Tibial nerve (tissue), 4 donors: Measurements from ENCODE around the gene AQP12B. TPM values are rescaled to one million over a fixed set of nuclear protein-coding genes. Genes with fewer than 3 reads are reported as not detected.

Experiments used
- DNase-seq, 2 donors: peaks; one replicate each; pipeline ENCODE4 v3.0.0-alpha.2; 2019; ENCODE audit warnings: low spot score in 2 of 2
- H3K27ac ChIP-seq, 4 donors: fragments of 200-600 bp; sonication (generic) in 3 of 4; one replicate each; pipeline ENCODE4 v1.5.1; 2017 to 2019; ENCODE audit warnings: mild to moderate bottlenecking in 1 of 4
- H3K27me3 ChIP-seq, 2 donors: fragments of 200-600 bp; sonication (generic) in 1 of 2; one replicate each; pipeline versions ENCODE4 v1.5.1 to v1.6.0; 2017 to 2019
- H3K36me3 ChIP-seq, 3 donors: fragments of 200-600 bp; sonication (generic); one replicate each; pipeline ENCODE4 v1.5.1; 2018 to 2019
- H3K4me1 ChIP-seq, 4 donors: fragments of 200-600 bp; sonication (generic) in 3 of 4; one replicate each; pipeline ENCODE4 v1.5.1; 2017 to 2019
- H3K4me3 ChIP-seq, 4 donors: fragments of 200-600 bp; sonication (generic) in 3 of 4; one replicate each; pipeline ENCODE4 v1.5.1; 2017 to 2019; ENCODE audit warnings: mild to moderate bottlenecking in 1 of 4, moderate library complexity in 1 of 4
- H3K9me3 ChIP-seq, 4 donors: fragments of 200-600 bp; sonication (generic) in 3 of 4; one replicate each; pipeline ENCODE4 v1.5.1; 2017 to 2019
- EP300 ChIP-seq, 2 donors: sonication (generic); formaldehyde crosslinking; IDR thresholded peaks; one replicate each; pipeline ENCODE4 v1.6.1; 2017; ENCODE audit warnings: antibody characterized with exemption in 2 of 2, mild to moderate bottlenecking in 1 of 2
- POLR2A ChIP-seq, 2 donors: fragments of 450-650 bp; IDR thresholded peaks; one replicate each; pipeline ENCODE4 v1.6.1; 2017; ENCODE audit warnings: antibody characterized with exemption in 2 of 2, mild to moderate bottlenecking in 2 of 2, moderate library complexity in 2 of 2
- WGBS, 2 donors: methylation state at CpG; one replicate each; pipeline ENCODE4 v1.1.5; 2018; 5-methylcytosine and 5-hydroxymethylcytosine counted together
- total RNA-seq, 4 donors: library from RNA; depleted of rRNA; stranded (reverse); fragments of >200 nt; gene quantifications; one replicate each; pipeline ENCODE4 v1.1.0, GENCODE V29; 2016
- TF ChIP-seq, protein P1 (sequence below), 5 experiments: fragments of 200-600 bp in 3 of 5; fragments of 450-650 bp in 2 of 5; sonication (generic) in 3 of 5; IDR thresholded peaks; one replicate each; pipeline ENCODE4 v1.5.1; 2016 to 2019; ENCODE audit warnings: antibody characterized with exemption in 5 of 5, mild to moderate bottlenecking in 3 of 5, moderate library complexity in 2 of 5

Gene AQP12B
- total RNA-seq, 4 donors from 2014 or later: 0.22 TPM; not detected in 3

DNA sequence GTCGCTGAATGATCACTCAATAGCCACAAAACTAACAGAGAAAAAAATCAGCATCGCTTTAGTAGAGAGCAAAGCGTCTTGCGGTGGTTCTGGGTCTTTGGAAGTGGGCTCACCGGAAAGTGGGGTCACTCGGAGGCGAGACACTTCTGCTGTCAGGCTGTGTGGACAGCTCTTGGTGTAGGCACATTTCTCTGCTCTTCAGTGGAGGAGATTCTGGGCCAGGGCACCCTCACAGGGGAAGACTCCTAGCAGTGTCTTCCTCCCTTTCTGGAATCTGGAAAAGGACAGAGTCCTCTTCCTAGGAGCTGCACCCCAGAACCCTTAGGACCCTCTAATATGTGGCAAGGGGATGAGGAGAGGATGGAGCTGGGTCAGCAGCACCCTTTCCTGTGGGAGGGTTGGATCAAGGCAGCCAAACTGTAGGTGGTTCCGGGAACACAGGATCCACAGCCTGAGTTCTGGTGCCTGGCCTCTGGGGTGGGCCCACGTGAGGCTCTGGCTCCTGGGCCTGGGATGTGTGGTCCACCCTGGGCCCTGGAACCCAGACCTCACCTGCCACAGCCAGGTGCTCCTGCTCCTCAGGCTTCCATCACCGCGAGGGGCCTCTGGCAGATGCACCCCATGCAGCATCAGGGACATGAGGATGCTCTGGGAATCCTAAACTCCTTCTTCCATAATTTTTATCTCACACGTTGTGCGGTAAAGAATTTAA lies 32.3 kb downstream of the AQP12B start:
- TF ChIP-seq EP300 (IDR thresholded peaks at IDR 0.05) (no peak), POLR2A (IDR thresholded peaks at IDR 0.05) (no peak)
- TF ChIP-seq, protein P1, sequence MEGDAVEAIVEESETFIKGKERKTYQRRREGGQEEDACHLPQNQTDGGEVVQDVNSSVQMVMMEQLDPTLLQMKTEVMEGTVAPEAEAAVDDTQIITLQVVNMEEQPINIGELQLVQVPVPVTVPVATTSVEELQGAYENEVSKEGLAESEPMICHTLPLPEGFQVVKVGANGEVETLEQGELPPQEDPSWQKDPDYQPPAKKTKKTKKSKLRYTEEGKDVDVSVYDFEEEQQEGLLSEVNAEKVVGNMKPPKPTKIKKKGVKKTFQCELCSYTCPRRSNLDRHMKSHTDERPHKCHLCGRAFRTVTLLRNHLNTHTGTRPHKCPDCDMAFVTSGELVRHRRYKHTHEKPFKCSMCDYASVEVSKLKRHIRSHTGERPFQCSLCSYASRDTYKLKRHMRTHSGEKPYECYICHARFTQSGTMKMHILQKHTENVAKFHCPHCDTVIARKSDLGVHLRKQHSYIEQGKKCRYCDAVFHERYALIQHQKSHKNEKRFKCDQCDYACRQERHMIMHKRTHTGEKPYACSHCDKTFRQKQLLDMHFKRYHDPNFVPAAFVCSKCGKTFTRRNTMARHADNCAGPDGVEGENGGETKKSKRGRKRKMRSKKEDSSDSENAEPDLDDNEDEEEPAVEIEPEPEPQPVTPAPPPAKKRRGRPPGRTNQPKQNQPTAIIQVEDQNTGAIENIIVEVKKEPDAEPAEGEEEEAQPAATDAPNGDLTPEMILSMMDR (IDR thresholded peaks at IDR 0.05): no peak
- Histone ChIP-seq H3K9me3 (peaks cover 0 to 5% (median 0%) of the 10 kb centered on the region in 4 donors), H3K27ac (no peak overlapping the region), H3K4me3 (no peak overlapping the region), H3K27me3 (peaks cover 0 to 53% of the 10 kb centered on the region in 2 donors), H3K36me3 (no peaks in the 10 kb centered on the region), H3K4me1 (no peaks in the 10 kb centered on the region)
- no peak for DNase-seq
- 90 to 92% methylated on average over 13 of the region's 13 CpGs for WGBS, 2 donors

DNA sequence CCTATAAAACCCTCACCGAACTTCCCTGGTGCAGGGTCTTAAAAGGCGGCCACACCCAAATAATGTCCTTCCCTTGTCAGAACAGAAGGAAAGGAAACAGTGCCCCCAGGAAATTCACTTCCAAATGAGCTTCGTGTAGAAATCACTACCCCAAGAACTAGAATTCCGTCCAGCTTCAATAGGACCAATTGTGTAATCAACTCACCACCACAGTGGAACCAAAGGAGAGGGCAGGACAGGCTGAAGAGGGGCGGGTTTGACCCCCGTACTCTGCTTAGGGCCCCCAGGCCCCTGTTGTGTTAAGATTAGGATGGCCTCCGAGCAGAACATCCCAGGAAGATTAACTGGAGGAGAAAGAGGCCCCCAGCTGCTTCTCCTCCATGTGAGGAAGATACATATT lies 33.4 kb downstream of the AQP12B start:
- TF ChIP-seq EP300 (IDR thresholded peaks at IDR 0.05): no peak
- TF ChIP-seq, protein P1 (IDR thresholded peaks at IDR 0.05): no peak
- no peak for TF ChIP-seq POLR2A (IDR thresholded peaks at IDR 0.05)
- 31 to 43% methylated on average over 7 of the region's 7 CpGs for WGBS, 2 donors
- peaks cover 0 to 54% of the 10 kb centered on the region in 2 donors for H3K27me3 ChIP-seq
- DNase-seq: no peak
- H3K9me3 ChIP-seq: peaks cover 0 to 5% (median 0%) of the 10 kb centered on the region in 4 donors
- no peaks in the 10 kb centered on the region for H3K4me1 ChIP-seq
- H3K36me3 ChIP-seq: no peaks in the 10 kb centered on the region
- no peak overlapping the region for H3K27ac ChIP-seq
- H3K4me3 ChIP-seq: no peak overlapping the region

DNA sequence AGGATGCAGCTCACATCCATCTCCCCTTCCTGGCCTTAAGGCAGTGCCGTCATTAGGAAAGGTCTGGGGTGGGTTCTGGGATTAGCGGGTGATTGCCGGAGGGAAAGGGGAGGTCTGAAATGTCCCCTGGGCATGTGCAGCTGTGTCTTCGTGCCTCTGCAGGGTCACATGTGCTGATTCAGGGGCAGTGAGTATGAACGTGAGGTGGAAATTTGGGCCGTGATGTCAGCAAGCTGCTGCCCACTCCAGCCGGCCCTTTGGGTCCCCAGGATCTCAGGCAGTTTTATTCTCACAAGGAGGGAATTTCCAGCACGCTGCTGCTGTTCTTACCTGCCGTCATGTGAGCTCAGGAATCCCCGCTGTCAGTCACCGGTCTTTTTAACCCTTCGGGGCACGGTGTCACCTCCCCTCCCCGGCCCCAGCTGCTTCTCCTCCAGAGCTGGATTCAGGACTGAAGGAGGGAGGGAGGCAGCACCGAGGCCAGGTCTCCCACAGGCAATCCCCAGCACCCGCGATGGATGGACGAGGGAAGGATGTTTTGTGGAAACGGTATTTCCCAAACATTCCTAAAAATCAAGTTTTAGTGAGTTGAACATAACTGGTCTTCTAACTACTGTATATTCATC lies 33.9 kb downstream of the AQP12B start:
- WGBS, 2 donors: 29 to 34% methylated on average over 16 to 18 of the region's 19 CpGs
- no peak overlapping the region for H3K27ac ChIP-seq
- H3K4me1 ChIP-seq: no peaks in the 10 kb centered on the region
- TF ChIP-seq EP300 (IDR thresholded peaks at IDR 0.05): no peak
- TF ChIP-seq, protein P1 (IDR thresholded peaks at IDR 0.05): no peak
- TF ChIP-seq POLR2A (IDR thresholded peaks at IDR 0.05): no peak
- H3K27me3 ChIP-seq: peaks cover 0 to 54% of the 10 kb centered on the region in 2 donors
- H3K36me3 ChIP-seq: no peaks in the 10 kb centered on the region
- peaks cover 0 to 5% (median 0%) of the 10 kb centered on the region in 4 donors for H3K9me3 ChIP-seq
- DNase-seq: no peak
- H3K4me3 ChIP-seq: no peak overlapping the region

DNA sequence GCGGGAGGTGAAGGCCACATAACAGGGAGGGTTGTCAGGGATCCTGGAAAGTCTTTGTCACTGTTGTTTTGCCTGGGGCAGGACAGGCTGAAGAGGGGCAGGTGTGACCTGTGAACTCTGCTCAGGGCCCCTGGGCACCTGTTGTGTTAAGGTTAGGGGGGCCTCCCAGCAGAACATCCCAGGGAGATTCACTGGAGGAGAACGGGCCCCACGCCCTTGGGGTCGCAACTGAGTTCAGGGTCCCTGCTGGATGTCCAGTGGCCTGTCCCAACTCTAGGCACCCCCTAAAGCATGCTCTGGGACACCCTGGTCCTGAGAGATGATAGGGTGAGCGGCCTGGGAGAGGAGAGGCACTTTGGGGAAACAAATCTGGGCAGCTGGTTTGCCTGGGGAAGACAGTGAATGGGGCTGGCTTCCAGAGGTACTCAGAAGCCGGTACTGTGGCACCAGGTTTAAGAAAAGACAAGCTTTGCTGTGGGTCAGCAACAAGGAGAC lies 34.5 kb downstream of the AQP12B start:
- Histone ChIP-seq H3K36me3 (no peaks in the 10 kb centered on the region), H3K27ac (no peak overlapping the region), H3K4me1 (no peaks in the 10 kb centered on the region), H3K4me3 (no peak overlapping the region), H3K9me3 (peaks cover 0 to 5% (median 0%) of the 10 kb centered on the region in 4 donors), H3K27me3 (peaks cover 0 to 60% of the 10 kb centered on the region in 2 donors)
- DNase-seq: no peak
- 75 to 76% methylated on average over 6 of the region's 6 CpGs for WGBS, 2 donors
- TF ChIP-seq EP300 (IDR thresholded peaks at IDR 0.05) (no peak), POLR2A (IDR thresholded peaks at IDR 0.05) (no peak)
- TF ChIP-seq, protein P1 (IDR thresholded peaks at IDR 0.05): no peak
